Neuron (in vitro differentiated cells): Measurements from ENCODE around the gene MRPL49.
"Not testable (repeated sequence)": the region's sequence is repeated elsewhere in the genome, so short reads cannot be mapped to it uniquely, and the experiment has no call there.

Source experiments
- H2AFZ ChIP-seq: one replicate; pipeline ENCODE4 v1.6.1; 2013; ENCODE audit warnings: low read depth, mild to moderate bottlenecking, inconsistent platforms, low read length, moderate library complexity
- H3K27me3 ChIP-seq: one replicate; pipeline ENCODE4 v1.6.1; 2013; ENCODE audit warnings: low read length; ENCODE audit not compliant: insufficient read depth
- H3K36me3 ChIP-seq: one replicate; pipeline ENCODE4 v1.6.1; 2013; ENCODE audit warnings: low read length; ENCODE audit not compliant: insufficient read depth
- H3K4me1 ChIP-seq: one replicate; pipeline ENCODE4 v1.6.1; 2013; ENCODE audit warnings: low read length; ENCODE audit not compliant: insufficient read depth
- H3K4me3 ChIP-seq: 2 replicates; pipeline ENCODE4 v1.5.1; 2013; ENCODE audit warnings: mild to moderate bottlenecking, low read length, moderate library complexity
- H3K9me3 ChIP-seq: one replicate; pipeline ENCODE4 v1.6.1; 2013; ENCODE audit warnings: low read length

The MRPL49 gene

GRCh38 chr11:65163684-65164083, 41.6 kb downstream of the MRPL49 start:
- no peaks in the 10 kb centered on the region for H3K9me3 ChIP-seq
- no peaks in the 10 kb centered on the region for H3K4me1 ChIP-seq
- H3K27me3 ChIP-seq, result no peaks in the 10 kb centered on the region
- H3K4me3 ChIP-seq, result no peak overlapping the region
- no peak overlapping the region for H2AFZ ChIP-seq
- H3K36me3 ChIP-seq, result no peaks in the 10 kb centered on the region

GRCh38 chr11:65165410-65166317, 43.5 kb downstream of the MRPL49 start:
- Histone ChIP-seq H2AFZ (no peak overlapping the region), H3K36me3 (no peaks in the 10 kb centered on the region), H3K4me1 (no peaks in the 10 kb centered on the region), H3K27me3 (no peaks in the 10 kb centered on the region), H3K4me3 (no peak overlapping the region), H3K9me3 (no peaks in the 10 kb centered on the region)

GRCh38 chr11:65166893-65167292, 44.8 kb downstream of the MRPL49 start:
- no peaks in the 10 kb centered on the region for H3K9me3 ChIP-seq
- H3K4me3 ChIP-seq, result no peak overlapping the region

GRCh38 chr11:65167656-65168055, 45.5 kb downstream of the MRPL49 start:
- H3K4me1 ChIP-seq, result no peaks in the 10 kb centered on the region
- H3K27me3 ChIP-seq, result no peaks in the 10 kb centered on the region
- H3K9me3 ChIP-seq, result no peaks in the 10 kb centered on the region
- H3K36me3 ChIP-seq, result no peaks in the 10 kb centered on the region
- no peak overlapping the region for H2AFZ ChIP-seq
- H3K4me3 ChIP-seq, result no peak overlapping the region

More at GRCh38 chr11:65166893-65167292, 44.8 kb downstream of the MRPL49 start:
- Histone ChIP-seq H3K36me3 (no peaks in the 10 kb centered on the region), H2AFZ (no peak overlapping the region), H3K27me3 (no peaks in the 10 kb centered on the region), H3K4me1 (no peaks in the 10 kb centered on the region)

GRCh38 chr11:65169164-65169641, 47.1 kb downstream of the MRPL49 start:
- Histone ChIP-seq H3K4me3 (no peak overlapping the region), H2AFZ (no peak overlapping the region), H3K9me3 (no peaks in the 10 kb centered on the region), H3K27me3 (no peaks in the 10 kb centered on the region), H3K4me1 (no peaks in the 10 kb centered on the region), H3K36me3 (no peaks in the 10 kb centered on the region)

GRCh38 chr11:65170058-65170534, 48.0 kb downstream of the MRPL49 start, which contains the start of gene SPDYC:
TSS of gene SPDYC (plus strand) at chr11:65170233. CDS start at chr11:65171358, 1,125 bp downstream.
- no peak within 1 kb of the TSS for H3K4me3 ChIP-seq
- H3K36me3 ChIP-seq, result no peaks in the 10 kb centered on the region
- no peaks in the 10 kb centered on the region for H3K27me3 ChIP-seq
- no peak within 1 kb of the TSS for H2AFZ ChIP-seq
- H3K4me1 ChIP-seq, result no peaks in the 10 kb centered on the region
- H3K9me3 ChIP-seq, result no peaks in the 10 kb centered on the region

- H2AFZ ChIP-seq, result no peak overlapping the region
- no peaks in the 10 kb centered on the region for H3K4me1 ChIP-seq
- H3K9me3 ChIP-seq, result no peaks in the 10 kb centered on the region
- H3K27me3 ChIP-seq, result no peaks in the 10 kb centered on the region
- H3K4me3 ChIP-seq, result no peak overlapping the region
- no peaks in the 10 kb centered on the region for H3K36me3 ChIP-seq
Observed at GRCh38 chr11:65172600-65172999, 50.5 kb downstream of the MRPL49 start.

- not testable (repeated sequence) for H3K27me3 ChIP-seq, H3K4me3 ChIP-seq, H3K36me3 ChIP-seq, H3K9me3 ChIP-seq, H3K4me1 ChIP-seq, H2AFZ ChIP-seq
Observed at GRCh38 chr11:65174571-65175010, 52.5 kb downstream of the MRPL49 start.
